GM18519 (cell line): ENCODE data around the gene LMX1B.

Source experiments
- ATAC-seq: cut with Tn5 transposase; IDR thresholded peaks from one replicate; pipeline ENCODE4 v1.9.1; 2021; ENCODE audit warnings: mild to moderate bottlenecking, moderate library complexity; ENCODE audit not compliant: unreplicated experiment, low FRiP score

The LMX1B gene

DNA sequence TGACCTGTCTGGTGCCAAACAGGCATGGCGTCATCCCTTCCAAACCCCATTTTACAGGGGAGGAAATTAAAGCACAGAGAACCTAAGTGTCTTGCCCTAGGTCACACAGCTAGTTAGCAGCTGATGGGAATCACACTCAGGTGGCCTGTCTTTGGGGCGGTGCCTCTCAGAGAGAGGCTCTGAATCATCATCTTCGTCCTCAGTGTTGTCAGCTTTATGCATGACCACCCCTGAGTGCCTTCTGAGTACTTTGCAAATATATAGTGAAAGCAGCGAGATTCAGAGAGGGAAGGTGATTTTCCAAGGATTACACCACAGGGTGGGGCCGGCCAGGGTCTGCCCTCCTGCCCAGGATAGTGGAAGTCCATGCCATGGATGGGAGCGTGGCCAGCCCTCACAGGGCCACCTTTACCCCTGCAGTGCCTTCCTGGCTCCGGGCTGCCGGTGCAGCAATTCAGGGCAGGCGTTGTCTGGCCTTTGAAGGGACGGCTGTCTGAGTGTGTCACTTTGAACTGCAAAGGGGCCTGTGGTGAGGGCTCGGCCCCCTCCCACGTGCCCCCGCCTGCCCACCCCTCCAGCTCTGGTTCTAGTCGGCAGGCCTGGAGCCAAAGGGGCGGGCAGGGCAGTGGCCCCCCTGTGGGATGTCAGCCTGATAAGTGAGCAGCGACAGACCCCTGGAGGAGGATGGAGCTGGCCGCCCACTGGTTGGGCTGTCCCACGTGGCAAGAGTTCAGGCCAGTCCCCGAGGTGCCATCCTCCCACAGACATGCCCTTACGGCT, 16.9 kb downstream of the LMX1B start:
- no peak for ATAC-seq

DNA sequence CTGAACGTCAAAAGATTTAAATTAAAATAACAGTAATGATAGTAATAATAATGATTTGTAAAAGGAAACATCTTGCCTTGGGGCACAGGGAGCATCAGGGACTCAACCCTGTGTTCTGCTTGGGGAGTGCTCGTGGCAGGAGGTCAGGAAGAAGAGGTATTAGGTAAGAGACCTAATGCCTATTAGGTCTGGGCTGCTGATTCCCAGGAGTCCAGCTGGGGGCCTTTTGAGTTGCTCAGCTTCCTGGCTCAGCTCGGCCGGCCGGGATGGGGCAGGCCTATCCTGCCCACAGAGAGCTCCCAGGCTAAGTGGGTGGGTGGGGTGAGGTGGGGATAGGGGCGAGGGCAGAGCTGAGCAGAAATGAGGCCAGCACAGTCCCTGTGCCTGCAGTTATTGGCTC, 17.5 kb downstream of the LMX1B start:
- no peak for ATAC-seq

DNA sequence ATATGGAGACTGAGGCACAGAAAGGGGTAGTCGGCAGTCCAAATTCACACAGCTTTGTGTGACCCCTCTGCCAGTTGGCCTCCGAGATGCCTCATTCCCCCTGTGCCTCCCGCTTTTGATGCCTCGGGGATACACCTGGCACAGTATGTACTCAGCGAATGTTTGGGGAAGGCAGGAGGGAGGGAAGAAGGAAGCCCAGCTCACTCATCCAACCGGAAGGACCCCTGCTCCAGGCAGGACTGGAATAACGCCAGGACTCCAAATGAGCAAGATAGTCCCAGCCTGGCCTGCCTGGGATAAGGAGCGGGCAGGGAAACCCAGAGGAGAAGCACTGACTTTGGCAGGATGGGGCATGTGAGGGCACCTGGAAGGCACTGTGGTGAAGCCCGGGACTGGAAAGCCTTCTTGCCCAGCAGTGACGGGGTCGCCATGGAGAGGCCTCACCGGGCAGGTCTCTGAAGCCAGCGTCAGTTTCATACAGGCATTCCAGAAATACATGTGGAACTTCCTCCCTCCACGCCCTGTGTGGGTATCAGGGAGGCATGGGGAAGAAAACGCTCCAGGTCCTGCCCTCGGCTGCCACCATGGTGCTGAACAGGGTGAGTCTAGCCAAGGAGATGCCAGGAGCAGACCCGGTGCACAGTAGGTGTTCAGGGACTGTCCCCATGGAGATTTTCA, 20.3 kb downstream of the LMX1B start:
- no peak for ATAC-seq

DNA sequence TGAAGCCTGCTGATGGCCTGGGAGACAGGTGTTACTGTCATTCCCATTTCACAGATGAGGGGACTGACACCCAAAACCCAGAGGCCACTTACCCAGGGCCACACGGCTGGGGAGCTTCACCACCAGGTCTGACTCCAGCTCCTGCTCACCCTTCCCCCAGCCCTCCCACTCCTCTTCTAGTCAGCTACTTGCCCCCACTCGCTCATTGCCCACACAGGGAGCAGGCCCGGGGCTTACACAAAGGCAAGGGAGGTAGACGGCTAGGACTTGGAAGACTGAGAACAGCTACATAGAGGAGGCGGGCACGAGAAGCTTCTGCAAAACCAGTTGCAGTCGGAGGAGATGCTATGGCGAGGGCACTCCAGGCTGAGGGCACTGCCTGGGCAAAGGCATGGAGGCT, 21.3 kb downstream of the LMX1B start:
- ATAC-seq = no peak

DNA sequence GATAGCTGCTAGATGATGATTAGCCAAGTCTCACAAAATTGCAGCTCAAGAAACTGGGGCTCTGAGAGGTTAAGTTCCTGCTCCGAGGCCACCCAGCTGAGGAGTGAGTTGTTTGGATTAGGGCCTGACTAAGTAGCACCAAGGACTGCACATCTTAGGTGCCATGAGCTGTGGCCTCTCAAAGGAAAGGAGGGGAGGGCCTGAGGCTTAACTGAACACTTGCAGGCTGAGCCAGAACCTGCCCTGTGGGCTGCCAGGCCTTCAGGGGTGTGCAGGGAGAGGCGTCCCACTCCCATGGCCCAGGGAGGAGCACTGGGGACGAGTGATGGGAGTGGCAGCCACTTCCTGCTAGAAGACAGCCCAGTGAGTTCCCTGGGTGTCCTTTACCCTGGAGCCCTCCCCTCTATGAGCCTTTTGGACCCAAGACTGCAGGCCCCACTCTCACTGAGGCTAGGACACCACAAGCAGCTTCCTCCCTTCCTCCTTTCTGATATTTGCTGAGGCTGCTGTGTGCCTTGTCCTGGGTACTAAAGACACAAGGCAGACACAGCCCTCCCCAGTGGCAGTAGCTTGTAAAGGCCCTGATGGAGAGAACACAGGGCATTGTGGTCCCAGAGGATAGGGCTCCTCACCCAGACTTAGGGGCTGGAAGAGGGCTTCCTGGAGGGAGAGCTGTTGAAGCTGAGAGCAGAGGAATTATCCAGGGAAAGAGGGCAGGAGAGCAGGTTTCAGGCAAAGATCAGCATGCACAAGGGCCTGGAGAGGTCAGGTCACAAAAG, 22.1 kb downstream of the LMX1B start:
- no peak for ATAC-seq

DNA sequence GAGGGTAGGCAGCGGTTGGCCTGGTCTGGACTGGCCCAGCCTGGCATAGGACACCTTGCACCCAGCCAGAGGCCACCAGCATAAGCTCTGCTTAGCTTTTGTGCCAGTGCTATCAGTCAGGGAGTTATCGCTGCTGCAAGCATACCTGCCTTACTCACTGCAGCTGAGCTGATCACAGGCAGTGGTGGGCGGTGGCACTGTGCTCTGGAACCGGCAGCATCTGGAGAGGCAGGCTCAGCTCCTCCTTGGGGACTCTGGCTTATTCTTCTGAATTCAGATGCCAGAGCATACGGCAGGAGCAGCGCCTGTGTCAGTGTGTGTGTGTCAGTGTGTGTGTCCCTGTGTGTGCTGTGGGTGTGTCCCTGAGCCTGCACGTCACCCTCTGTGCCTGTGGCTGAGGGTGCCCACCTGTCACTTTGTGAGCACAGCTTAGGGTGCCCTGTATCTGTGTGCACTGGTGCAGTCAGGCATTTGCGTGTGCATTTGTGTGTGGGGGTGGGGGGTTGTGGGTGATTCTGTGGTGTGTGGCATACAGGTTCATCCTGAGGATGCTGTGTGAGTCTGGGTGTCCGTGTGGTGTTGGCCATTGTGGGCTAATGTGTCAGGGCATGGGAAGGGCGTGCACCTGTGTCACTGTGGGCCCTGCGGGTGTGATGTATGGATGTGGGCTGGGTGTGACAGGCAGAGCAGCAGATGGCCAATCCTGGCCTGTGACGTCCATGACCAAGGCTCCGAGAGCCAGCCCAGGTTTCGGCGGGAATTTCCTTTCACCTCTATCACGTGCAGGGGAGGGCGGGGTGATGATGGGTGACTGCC, 23.5 kb downstream of the LMX1B start:
- no peak for ATAC-seq

DNA sequence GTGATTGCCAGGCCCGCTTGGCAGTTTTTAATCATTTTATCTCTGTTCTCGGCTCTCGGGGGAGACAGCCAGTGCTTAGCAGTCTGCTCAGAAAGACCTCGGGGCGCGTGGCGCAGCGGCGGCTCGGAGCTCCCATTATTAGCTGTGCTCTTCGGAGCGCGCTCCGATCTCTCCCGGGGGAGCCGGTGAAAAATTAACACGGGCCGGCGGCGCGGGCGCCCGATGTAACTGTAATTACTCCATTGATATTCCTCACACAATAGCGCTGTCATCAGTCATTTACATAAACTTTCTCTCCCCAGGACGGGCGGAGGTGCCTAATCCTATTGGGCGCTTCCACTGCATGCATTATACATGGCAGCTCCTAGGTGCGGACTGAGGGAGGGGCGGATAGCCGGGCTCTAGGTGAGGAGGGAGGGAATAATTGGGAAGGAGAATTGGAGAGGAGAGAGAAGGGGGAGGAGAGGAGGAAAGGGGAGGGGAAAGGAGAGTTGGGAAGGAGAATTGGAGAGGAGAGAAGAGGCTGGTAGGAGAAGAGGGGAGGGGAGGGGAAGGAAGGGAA, 24.9 kb downstream of the LMX1B start:
- ATAC-seq = no peak

DNA sequence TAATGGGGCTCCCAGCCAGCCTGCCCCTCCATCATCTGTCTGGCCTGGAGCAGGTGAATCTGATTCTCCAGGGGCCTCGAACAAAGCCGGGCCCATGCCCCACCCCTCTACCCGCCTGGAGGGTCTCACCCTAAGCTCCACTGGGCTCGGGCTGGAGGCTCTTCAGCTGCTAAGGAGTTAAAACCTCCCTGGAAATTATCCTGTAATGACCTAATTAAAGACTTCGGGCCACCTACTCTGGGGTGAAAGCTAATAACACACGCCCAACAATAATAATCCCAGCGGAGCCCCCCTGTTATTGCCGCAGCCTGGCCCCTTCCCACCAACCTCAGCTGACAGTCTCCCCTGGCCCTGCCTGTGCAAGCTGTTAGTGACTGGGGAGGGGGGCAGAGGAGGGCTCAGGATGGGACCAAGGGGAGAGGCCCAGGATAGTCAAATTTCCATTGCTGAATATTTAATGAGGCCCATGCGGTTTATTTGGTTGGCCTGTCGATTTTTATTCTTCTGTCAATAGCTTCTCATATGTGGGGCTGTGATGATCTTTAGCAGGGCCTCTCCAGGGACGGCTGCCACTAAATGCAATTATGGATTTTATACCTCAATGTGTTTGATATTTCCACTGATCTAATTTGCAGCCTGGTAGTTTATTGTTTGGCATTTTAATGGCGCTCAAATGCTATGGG, 25.7 kb downstream of the LMX1B start:
- no peak for ATAC-seq

DNA sequence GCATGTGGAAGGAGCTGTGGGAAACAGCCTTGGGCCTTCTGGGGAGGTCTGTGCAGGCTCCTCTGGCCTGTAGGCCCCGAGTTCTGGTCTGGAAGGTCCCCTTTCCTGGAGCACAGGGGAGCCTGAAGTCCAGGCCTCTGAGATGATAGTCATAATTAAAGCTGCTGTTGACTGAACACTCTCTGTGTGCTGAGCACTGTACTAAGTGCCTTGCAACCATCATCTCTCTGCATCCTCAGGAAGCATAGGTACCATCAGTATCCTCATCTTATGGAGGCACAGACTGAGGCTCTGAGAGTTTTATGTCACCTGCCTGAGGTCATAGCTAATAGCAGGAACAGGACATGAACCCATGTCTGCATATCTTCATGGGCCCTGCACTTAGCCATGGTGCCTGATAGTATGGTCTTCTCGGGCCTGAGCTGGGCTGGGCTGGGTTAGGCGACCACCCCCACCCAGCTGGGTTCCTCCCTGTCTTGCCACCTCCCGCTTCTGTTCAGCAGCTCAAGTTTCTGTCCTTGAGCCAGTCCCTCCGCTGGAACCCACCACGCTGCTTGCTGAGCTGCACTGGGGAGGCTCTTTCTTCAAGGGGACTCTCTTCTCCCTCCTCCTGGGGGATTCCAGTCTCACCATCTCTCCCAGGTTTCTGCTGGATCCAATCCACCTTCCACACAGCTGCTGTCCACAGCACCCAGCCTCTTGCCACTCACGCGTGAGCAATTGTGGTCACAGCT, 27.6 kb downstream of the LMX1B start:
- ATAC-seq = no peak

DNA sequence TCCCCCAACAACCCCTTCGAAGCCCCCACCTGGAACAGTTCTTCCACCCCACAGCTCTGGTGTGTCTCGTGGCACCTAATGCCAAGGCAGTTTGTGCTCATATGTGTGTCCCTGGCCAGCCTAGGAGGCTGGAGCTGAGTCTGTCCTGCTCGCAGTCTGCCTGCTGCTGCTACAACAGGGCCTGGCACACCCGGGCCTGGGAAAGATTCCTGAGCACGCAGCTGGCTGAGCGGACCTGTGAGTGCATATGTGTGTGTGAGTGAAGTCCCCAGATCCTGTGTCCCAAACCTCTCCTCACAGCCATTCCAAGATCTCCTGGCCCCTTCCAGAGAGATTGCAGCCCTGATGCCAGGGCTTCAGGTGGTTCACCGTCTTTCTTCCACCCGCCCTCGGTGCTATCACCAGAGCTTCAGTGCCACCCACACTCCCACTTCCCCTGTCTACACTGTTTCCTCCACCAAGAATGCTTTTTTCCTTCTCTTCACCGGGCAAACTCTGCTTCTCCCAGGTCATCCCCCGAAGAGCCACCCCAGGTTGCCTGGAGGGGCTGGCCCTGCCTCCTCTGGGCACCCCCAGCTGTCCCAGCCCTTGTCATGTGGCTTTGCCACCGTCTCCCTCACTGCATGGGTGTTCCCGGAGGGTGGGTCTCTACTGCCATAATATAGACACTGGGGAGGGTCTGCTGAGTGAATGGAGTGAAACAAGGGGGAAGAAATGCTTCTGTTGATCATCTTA, 28.4 kb downstream of the LMX1B start:
- no peak for ATAC-seq

DNA sequence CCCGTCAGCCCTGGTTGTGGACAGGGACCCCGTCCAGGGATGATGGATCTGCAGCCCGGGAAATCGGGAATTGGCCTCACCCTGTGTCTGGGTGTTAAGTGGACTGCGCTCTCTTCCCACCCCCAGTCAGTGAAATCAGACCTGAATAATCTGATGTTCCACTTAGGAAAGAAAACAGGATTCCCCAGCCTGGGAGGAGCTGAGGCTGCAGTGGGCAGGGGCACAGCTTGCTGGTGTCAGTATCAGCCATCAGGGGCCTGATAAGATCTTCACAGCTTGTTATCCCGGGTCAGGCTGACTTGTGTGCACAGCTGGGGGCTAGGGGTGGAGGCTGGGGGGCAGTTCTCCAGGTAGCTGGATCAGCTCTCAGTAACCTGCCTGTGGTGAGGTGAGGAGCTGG, 29.1 kb downstream of the LMX1B start:
- no peak for ATAC-seq

DNA sequence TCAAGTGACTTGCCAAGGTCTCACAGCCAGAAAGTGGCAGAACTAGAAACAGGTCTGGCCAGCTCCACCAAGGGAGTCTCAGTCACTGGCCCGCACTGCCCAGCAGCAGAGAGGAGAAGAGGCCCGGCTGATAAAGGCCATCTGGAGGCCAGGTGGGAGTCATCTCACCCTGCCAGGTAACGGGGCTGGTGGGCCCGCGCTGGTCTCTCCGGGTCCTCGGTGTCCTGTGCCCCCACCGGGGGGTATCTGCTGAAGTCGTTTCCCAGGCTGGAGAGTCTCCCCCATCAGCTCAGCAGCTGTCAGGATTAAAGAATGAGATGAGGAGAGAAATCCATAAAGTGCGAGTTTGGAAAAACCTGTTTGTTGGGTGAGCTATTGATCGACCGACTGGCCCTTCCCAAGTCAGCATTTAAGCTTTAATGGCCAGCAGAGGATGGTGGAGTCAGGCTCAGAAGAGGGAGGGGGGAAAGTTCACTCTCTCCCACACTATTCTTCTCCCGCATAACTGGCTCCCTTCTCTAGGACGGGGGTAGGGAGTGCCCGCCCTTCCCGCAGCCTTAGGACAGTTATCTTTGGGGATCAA, 30.3 kb downstream of the LMX1B start:
- no peak for ATAC-seq

DNA sequence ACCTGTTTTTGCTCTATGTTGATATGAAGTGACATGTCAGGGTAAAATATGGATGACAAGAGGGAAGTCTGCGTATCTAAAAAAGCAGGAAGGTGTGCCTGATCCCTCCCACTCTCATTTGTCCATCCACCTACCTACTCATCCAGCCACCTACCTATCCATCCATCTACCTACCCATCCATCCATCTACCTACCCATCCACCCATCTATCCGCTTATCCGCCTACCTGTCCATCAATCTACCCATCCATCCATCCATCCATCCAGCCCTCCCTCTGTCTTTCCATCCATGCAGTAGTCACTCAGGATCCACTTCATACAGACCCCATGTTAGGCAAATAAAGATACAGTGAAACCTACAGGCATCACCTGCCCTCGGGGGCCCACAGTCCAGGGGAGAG, 32.4 kb downstream of the LMX1B start:
- ATAC-seq = no peak

DNA sequence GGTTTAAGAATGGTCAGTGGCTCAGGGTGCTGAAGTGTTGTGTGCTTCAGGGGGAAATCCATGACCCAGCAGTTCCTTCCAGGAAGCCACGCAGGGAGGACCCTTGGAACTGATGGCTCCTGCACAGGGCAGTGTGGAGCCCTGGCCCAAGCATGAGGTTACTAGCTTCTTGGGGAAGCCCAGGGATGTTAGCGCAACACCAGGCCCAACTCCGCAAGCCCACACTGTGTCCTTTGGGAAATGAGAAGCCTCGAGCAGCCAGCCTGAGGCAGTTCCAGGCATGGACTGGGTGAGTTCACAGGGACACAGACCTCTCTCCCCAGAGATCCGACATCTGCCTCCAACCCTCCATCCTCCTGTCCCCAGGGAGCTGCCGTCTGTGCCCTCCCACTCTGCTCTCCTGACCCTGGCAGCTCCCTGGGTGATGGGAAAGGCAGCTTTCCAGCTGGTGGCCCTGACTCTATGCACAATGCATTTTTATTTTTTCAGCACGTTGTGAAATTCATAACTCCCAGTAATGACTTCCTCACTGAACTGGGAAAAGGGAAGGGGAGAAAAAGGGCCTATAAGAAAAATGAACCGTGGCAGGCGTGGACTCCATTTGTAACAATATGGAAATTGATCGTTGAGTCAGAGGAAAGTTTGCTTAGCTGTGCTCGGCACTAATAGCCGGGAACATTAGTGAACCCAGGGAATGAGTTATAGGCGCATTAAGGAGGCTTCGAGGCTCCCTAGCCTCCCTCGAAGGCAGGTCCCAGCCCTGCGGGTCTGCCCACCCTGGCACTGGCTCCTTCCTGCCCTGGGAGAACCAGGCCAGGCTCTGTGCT, 34.1 kb downstream of the LMX1B start:
- ATAC-seq = no peak

DNA sequence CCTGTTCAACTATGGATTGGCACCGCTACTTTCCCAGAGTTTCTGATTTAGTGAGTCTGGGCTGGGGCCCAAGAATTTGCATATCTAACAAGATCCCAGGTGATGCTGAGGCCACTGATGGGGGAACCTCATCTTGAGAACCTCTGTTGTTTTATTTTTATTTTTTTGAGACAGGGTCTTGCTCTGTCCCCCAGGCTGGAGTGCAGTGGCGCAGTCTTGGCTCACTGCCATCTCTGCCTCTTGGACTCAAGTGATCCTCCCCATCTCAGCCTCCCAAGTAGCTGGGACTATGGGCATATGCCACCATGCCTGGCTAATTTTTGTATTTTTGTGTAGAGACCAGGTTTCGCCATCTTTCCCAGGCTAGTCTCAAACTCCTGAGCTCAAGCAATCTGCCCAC, 35.7 kb downstream of the LMX1B start:
- no peak for ATAC-seq

DNA sequence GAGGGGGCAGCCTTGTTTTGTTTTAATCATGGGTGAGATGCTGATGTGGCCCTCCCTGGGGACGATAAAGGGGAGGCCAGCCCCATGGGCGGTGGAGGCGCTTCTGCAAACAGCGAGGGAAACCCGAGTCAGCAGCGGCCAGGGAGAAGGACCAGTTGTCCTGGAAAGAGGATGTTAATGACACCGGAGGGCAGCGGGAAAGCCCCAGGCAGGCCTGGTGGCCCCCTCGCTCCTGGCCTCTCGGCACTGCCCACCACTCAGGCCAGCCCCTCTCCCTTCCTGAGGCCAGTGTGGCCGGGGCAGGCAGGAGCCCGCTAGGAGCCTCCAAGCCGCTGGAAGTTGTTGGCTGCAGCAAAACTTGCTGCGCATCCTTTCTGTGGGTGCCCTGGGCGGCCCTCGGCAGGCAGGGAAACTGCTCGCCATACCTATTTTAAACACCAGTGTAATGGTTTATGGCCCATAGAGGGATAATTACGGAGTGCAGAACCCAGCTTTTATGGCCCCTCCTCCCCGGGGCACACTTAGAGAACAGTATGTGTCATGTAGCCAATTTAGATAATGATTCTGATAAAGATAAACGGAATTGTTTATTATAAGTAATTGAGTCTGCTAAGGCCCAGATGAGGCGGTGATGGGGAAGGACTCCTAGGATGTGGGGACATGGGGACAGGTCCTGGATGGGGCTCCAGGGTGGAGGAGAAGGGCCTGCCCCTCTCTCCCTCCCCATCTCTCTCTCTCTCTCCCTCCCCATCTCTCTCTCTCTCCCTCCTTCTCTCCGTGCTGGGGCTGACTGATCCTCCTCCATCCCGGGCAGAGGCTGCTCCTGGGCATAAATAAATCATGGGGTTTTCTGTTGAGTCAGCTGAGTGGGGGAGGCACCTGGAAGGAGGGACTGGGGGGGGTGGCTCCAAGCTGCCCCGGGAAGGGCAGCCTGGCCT, 36.9 kb downstream of the LMX1B start:
- no peak for ATAC-seq
